ENCODE data around the gene UNC45B. TPM values are rescaled to one million over a fixed set of nuclear protein-coding genes. Genes with fewer than 3 reads are reported as not detected.

Gene UNC45B
- total RNA-seq, 1 donor from 2014 or later = 2.2 TPM

- peaks cover 2% of the 10 kb centered on the region for H3K9me3 Mint-ChIP-seq (ENCODE audit: unreplicated experiment)
- no peak overlapping the region for H3K4me3 Mint-ChIP-seq (ENCODE audit: unreplicated experiment)
- peaks cover 9% of the 10 kb centered on the region for H3K4me1 Mint-ChIP-seq (ENCODE audit: low read depth, unreplicated experiment)
- no peak overlapping the region for H3K27ac Mint-ChIP-seq (ENCODE audit: unreplicated experiment)
- H3K27me3 Mint-ChIP-seq (ENCODE audit: unreplicated experiment) = peaks cover 3% of the 10 kb centered on the region
- H3K36me3 Mint-ChIP-seq (ENCODE audit: unreplicated experiment) = no peaks in the 10 kb centered on the region
- DNase-seq = no peak
- TF ChIP-seq CTCF (IDR thresholded peaks at IDR 0.05; ENCODE audit: partially characterized antibody, unreplicated experiment) = no peak
Observed at GRCh38 chr17:35152421-35153140, 5.0 kb downstream of the UNC45B start.

GRCh38 chr17:35154196-35155165, 6.9 kb downstream of the UNC45B start:
- Mint-ChIP-seq H3K4me1 (ENCODE audit: low read depth, unreplicated experiment) (peaks cover 3% of the 10 kb centered on the region), H3K4me3 (ENCODE audit: unreplicated experiment) (no peak overlapping the region), H3K36me3 (ENCODE audit: unreplicated experiment) (no peaks in the 10 kb centered on the region), H3K9me3 (ENCODE audit: unreplicated experiment) (no peaks in the 10 kb centered on the region), H3K27me3 (ENCODE audit: unreplicated experiment) (peaks cover 1% of the 10 kb centered on the region), H3K27ac (ENCODE audit: unreplicated experiment) (no peak overlapping the region)
- no peak for TF ChIP-seq CTCF (IDR thresholded peaks at IDR 0.05; ENCODE audit: partially characterized antibody, unreplicated experiment)
- DNase-seq = no peak

GRCh38 chr17:35155246-35155645, 7.6 kb downstream of the UNC45B start:
- Mint-ChIP-seq H3K27me3 (ENCODE audit: unreplicated experiment) (peaks cover 1% of the 10 kb centered on the region), H3K4me3 (ENCODE audit: unreplicated experiment) (no peak overlapping the region), H3K4me1 (ENCODE audit: low read depth, unreplicated experiment) (peaks cover 3% of the 10 kb centered on the region), H3K36me3 (ENCODE audit: unreplicated experiment) (no peaks in the 10 kb centered on the region), H3K9me3 (ENCODE audit: unreplicated experiment) (no peaks in the 10 kb centered on the region), H3K27ac (ENCODE audit: unreplicated experiment) (no peak overlapping the region)
- TF ChIP-seq CTCF (IDR thresholded peaks at IDR 0.05; ENCODE audit: partially characterized antibody, unreplicated experiment) = no peak
- DNase-seq = no peak

GRCh38 chr17:35159940-35160339, 12.3 kb downstream of the UNC45B start:
- Mint-ChIP-seq H3K9me3 (ENCODE audit: unreplicated experiment) (no peaks in the 10 kb centered on the region), H3K4me3 (ENCODE audit: unreplicated experiment) (no peak overlapping the region), H3K4me1 (ENCODE audit: low read depth, unreplicated experiment) (peaks cover 3% of the 10 kb centered on the region), H3K27ac (ENCODE audit: unreplicated experiment) (no peak overlapping the region), H3K36me3 (ENCODE audit: unreplicated experiment) (peaks cover 4% of the 10 kb centered on the region), H3K27me3 (ENCODE audit: unreplicated experiment) (peaks cover 1% of the 10 kb centered on the region)
- no peak for TF ChIP-seq CTCF (IDR thresholded peaks at IDR 0.05; ENCODE audit: partially characterized antibody, unreplicated experiment)
- no peak for DNase-seq
